NCI-H2171 treated with DMSO at 0.1 percent for 48 hours (cell line): Measurements from ENCODE around the gene CDON.

Experiments
- DNase-seq: peaks from one replicate; lab custom pipeline; 2025; lab: John Stamatoyannopoulos, UW

The CDON gene

GRCh38 chr11:125944350-125945010 lies 118.2 kb downstream of the CDON start:
- no peak for DNase-seq

- no peak for DNase-seq
These were observed 118.9 kb downstream of the CDON start for GRCh38 chr11:125943661-125944349.

- DNase-seq = no peak
These were observed 119.8 kb downstream of the CDON start for GRCh38 chr11:125942771-125943428.

GRCh38 chr11:125941619-125942611 lies 120.8 kb downstream of the CDON start:
- peak; percentile 68 for DNase-seq

- no peak for DNase-seq
These were observed 121.4 kb downstream of the CDON start for GRCh38 chr11:125941267-125941618.

- DNase-seq = no peak
These were observed 122.5 kb downstream of the CDON start for GRCh38 chr11:125940145-125940544.

GRCh38 chr11:125939081-125939521 lies 123.6 kb downstream of the CDON start:
- DNase-seq = no peak

- no peak for DNase-seq
These were observed 124.2 kb downstream of the CDON start for GRCh38 chr11:125938418-125938817.

- DNase-seq = no peak
These were observed 127.0 kb downstream of the CDON start for GRCh38 chr11:125935618-125936199.

- no peak for DNase-seq
These were observed 127.6 kb downstream of the CDON start for GRCh38 chr11:125935056-125935455.

- no peak for DNase-seq
These were observed 128.2 kb downstream of the CDON start for GRCh38 chr11:125934473-125934872.

- no peak for DNase-seq
These were observed 129.4 kb downstream of the CDON start for GRCh38 chr11:125933030-125933813.

- no peak for DNase-seq
These were observed 130.4 kb downstream of the CDON start for GRCh38 chr11:125932301-125932700.

- no peak for DNase-seq
These were observed 131.0 kb downstream of the CDON start for GRCh38 chr11:125931668-125932067.

GRCh38 chr11:125931116-125931515 lies 131.6 kb downstream of the CDON start:
- no peak for DNase-seq

GRCh38 chr11:125930076-125930450 lies 132.6 kb downstream of the CDON start:
- no peak for DNase-seq

- DNase-seq = no peak
These were observed 133.1 kb downstream of the CDON start for GRCh38 chr11:125929445-125930075.

- no peak for DNase-seq
These were observed 136.0 kb downstream of the CDON start for GRCh38 chr11:125926682-125927081.

GRCh38 chr11:125925804-125926203 lies 136.9 kb downstream of the CDON start:
- DNase-seq = no peak

- no peak for DNase-seq
These were observed 137.4 kb downstream of the CDON start for GRCh38 chr11:125925247-125925740.
